ENCODE measurements around the gene CSNK1A1. TPM values are rescaled to one million over a fixed set of nuclear protein-coding genes. Genes with fewer than 3 reads are reported as not detected.

Gene CSNK1A1
- total RNA-seq, 4 donors from 2014 or later, result 157 to 252 (median 215) TPM

DNA sequence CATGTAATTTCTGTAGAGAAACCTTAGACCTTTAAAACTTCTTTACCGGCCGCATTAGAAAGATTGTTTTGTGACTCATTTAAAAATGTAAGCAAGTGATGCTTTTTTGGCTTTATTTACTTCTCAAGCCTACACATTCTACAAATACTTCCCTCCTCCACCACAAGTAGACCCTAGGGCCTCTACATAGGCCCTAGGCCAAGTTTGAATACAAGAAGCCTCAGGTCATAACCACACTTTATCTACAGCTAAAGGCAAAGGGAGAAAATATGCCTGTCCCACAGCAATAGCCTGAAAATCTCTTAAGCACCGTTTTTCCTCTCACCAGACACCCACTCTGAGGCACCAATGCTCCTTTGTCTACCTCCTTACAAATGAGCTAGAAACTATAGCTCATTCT, 53.9 kb downstream of the CSNK1A1 start:
- TF ChIP-seq, protein P1, sequence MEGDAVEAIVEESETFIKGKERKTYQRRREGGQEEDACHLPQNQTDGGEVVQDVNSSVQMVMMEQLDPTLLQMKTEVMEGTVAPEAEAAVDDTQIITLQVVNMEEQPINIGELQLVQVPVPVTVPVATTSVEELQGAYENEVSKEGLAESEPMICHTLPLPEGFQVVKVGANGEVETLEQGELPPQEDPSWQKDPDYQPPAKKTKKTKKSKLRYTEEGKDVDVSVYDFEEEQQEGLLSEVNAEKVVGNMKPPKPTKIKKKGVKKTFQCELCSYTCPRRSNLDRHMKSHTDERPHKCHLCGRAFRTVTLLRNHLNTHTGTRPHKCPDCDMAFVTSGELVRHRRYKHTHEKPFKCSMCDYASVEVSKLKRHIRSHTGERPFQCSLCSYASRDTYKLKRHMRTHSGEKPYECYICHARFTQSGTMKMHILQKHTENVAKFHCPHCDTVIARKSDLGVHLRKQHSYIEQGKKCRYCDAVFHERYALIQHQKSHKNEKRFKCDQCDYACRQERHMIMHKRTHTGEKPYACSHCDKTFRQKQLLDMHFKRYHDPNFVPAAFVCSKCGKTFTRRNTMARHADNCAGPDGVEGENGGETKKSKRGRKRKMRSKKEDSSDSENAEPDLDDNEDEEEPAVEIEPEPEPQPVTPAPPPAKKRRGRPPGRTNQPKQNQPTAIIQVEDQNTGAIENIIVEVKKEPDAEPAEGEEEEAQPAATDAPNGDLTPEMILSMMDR (IDR thresholded peaks at IDR 0.05 in 4 of 5, conservative IDR thresholded peaks at IDR 0.05 in 1 of 5), result no peak
- no peak for TF ChIP-seq POLR2A (IDR thresholded peaks at IDR 0.05)
- H3K4me3 ChIP-seq, result no peak overlapping the region
- no peaks in the 10 kb centered on the region for H3K27me3 ChIP-seq
- H3K27ac ChIP-seq, result peak overlapping the region in 3 of 4 donors; percentile 26 to 45 (median 36)
- DNase-seq (no peak), ATAC-seq (no peak)
- H3K36me3 ChIP-seq, result peaks cover 3 to 58% of the 10 kb centered on the region in 2 donors
- in situ Hi-C loops (cut with MboI; ENCODE audit: low sequenced_read_pairs in 4 of 4), result no loop called here
- intact Hi-C loops (cut with DNase I; ENCODE audit: low total_unique reads), result no loop called here
- peaks cover 14 to 15% of the 10 kb centered on the region in 2 donors for H3K4me1 ChIP-seq
- H3K9me3 ChIP-seq, result no peaks in the 10 kb centered on the region

DNA sequence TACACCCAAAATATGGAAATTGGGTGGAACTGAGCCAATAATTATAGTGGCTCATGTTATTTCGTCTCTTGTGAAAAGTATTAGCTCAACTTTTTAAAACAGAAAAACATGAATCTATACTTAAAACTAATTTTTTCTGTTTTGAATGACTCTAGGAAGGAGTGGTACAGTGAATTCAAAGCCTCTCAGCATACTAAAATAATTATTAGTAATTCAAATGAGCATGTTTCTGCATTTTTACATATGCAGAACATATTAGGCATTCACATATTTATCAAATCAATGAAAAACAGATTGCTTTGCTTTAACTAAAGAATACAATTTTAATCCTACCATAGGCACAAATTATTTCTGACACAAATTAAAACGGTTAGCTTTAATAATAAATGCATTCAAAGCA, 54.3 kb downstream of the CSNK1A1 start:
- H3K27me3 ChIP-seq, result no peaks in the 10 kb centered on the region
- peaks cover 3 to 54% of the 10 kb centered on the region in 2 donors for H3K36me3 ChIP-seq
- H3K27ac ChIP-seq, result peak overlapping the region in 2 of 4 donors; percentile 7 to 36
- no peaks in the 10 kb centered on the region for H3K9me3 ChIP-seq
- peaks cover 14 to 15% of the 10 kb centered on the region in 2 donors for H3K4me1 ChIP-seq
- in situ Hi-C loops (cut with MboI; ENCODE audit: low sequenced_read_pairs in 4 of 4), result no loop called here
- ATAC-seq (no peak), DNase-seq (no peak)
- H3K4me3 ChIP-seq, result no peak overlapping the region
- no peak for TF ChIP-seq POLR2A (IDR thresholded peaks at IDR 0.05)
- TF ChIP-seq, protein P1 (IDR thresholded peaks at IDR 0.05 in 4 of 5, conservative IDR thresholded peaks at IDR 0.05 in 1 of 5), result no peak
- intact Hi-C loops (cut with DNase I; ENCODE audit: low total_unique reads), result no loop called here

DNA sequence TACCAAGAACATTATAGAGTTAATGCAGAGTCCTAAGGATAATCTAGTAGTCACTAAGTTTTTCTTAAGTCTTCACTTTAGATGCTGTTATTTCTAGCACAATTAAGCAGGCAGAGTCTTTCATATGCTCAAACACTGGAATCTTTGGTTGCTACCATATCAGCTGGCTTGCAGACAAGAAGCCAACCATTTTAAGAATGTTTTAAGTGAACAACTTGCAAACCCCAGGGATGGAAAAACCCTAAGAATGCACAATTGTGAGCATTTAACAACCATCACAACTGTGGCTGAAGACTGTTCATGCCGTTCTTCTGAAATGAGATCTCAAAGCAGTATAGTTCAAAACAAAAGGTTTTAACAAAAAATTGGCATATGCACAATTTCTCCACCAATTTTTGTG, 55.1 kb downstream of the CSNK1A1 start:
- no peak for TF ChIP-seq POLR2A (IDR thresholded peaks at IDR 0.05)
- TF ChIP-seq, protein P1 (IDR thresholded peaks at IDR 0.05 in 4 of 5, conservative IDR thresholded peaks at IDR 0.05 in 1 of 5), result no peak
- ATAC-seq (no peak), DNase-seq (no peak)
- Histone ChIP-seq H3K27me3 (no peaks in the 10 kb centered on the region), H3K4me1 (peaks cover 14 to 15% of the 10 kb centered on the region in 2 donors), H3K9me3 (no peaks in the 10 kb centered on the region), H3K4me3 (no peak overlapping the region), H3K27ac (peak overlapping the region in 1 of 4 donors; percentile 36), H3K36me3 (peaks cover 3 to 47% of the 10 kb centered on the region in 2 donors)
- intact Hi-C loops (cut with DNase I; ENCODE audit: low total_unique reads) (no loop called here), in situ Hi-C loops (cut with MboI; ENCODE audit: low sequenced_read_pairs in 4 of 4) (no loop called here)

DNA sequence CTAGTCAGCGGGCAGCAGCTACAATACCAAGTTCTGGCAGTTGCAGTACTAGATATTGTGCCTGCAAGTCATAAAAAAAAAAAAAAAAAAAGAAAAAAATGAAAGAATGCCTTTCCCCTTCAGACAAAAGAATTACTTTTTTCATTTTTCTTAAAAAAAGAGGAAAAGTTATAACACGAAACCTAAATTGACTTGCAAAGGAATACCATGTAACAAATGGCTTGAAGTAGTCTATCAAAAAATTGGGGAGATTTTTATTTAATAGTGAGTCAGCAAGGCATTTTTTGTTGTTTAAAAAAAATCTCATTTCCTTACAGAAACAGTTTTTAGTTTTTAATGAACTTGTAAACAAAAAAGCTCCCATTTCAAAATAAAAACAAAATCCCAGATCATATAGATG, 55.6 kb downstream of the CSNK1A1 start:
- DNase-seq (no peak), ATAC-seq (no peak)
- Histone ChIP-seq H3K27ac (no peak overlapping the region), H3K4me1 (peaks cover 14 to 15% of the 10 kb centered on the region in 2 donors), H3K36me3 (peaks cover 3 to 42% of the 10 kb centered on the region in 2 donors), H3K27me3 (no peaks in the 10 kb centered on the region), H3K9me3 (no peaks in the 10 kb centered on the region), H3K4me3 (no peak overlapping the region)
- in situ Hi-C loops (cut with MboI; ENCODE audit: low sequenced_read_pairs in 4 of 4), result no loop called here
- no peak for TF ChIP-seq POLR2A (IDR thresholded peaks at IDR 0.05)
- TF ChIP-seq, protein P1 (IDR thresholded peaks at IDR 0.05 in 4 of 5, conservative IDR thresholded peaks at IDR 0.05 in 1 of 5), result no peak
- intact Hi-C loops (cut with DNase I; ENCODE audit: low total_unique reads), result no loop called here

DNA sequence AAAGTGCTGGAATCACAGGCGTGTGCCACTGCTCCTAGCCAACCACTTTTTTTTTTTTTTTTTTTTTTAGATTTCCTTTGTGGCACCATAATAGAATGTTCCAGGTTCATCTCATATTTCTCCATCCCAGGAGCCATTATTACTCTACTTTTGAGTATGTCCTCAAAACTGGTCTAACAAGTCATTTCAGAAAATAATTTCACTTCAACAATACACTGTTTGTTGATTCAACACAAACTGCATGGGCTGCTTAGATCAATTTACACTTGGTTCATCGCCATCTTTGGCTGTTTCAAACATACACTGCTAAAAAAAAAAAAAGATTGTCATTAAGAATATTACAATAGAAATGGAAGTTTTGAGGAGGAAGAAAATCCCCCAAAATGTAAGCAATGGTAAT, 57.9 kb downstream of the CSNK1A1 start:
- no peak for ATAC-seq
- H3K4me1 ChIP-seq, result peaks cover 28 to 36% of the 10 kb centered on the region in 2 donors
- in situ Hi-C loops (cut with MboI; ENCODE audit: low sequenced_read_pairs in 4 of 4), result no loop called here

More for the DNA sequence above, 57.9 kb downstream of the CSNK1A1 start:
- peaks cover 3 to 25% of the 10 kb centered on the region in 2 donors for H3K36me3 ChIP-seq
- H3K9me3 ChIP-seq, result no peaks in the 10 kb centered on the region
- no peak for DNase-seq
- H3K4me3 ChIP-seq, result no peak overlapping the region
- peak overlapping the region; percentile 7 to 35 (median 24) for H3K27ac ChIP-seq
- no peak for TF ChIP-seq POLR2A (IDR thresholded peaks at IDR 0.05)
- TF ChIP-seq, protein P1 (IDR thresholded peaks at IDR 0.05 in 4 of 5, conservative IDR thresholded peaks at IDR 0.05 in 1 of 5), result no peak
- no peaks in the 10 kb centered on the region for H3K27me3 ChIP-seq
- intact Hi-C loops (cut with DNase I; ENCODE audit: low total_unique reads), result no loop called here
